ENCODE results near the gene PLSCR1. TPM values are rescaled to one million over a fixed set of nuclear protein-coding genes. Genes with fewer than 3 reads are reported as not detected.

Gene PLSCR1
- total RNA-seq, 1 experiment from 2014 or later = 48.9 TPM

DNA sequence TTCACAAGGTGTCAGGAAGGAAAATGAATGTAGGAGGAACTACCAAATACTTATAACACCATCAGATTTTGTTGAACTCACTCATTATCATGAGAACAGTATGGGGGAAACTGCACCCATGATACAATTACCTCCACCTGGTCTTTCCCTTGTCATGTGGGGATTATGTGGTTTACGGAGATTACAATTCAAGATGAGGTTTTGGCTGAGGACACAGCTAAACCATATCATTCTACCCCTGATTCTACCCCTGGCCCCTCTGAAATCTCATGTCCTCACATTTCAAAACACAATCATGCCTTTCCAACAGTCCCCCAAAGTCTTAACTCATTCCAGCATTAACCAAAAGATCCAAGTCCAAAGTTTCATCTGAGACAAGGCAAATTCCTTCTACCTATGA, 17.1 kb upstream of the PLSCR1 start:
- H3K9me3 ChIP-seq (ENCODE audit: control insufficient read depth, low read depth, low read length) = no peaks in the 10 kb centered on the region
- no peak overlapping the region for H2AFZ ChIP-seq (ENCODE audit: low read length)
- no peak overlapping the region for H3K18ac ChIP-seq (ENCODE audit: insufficient read length, low read depth, low read length)
- H3K79me1 ChIP-seq (ENCODE audit: insufficient read depth, low read depth, low read length, poor library complexity, severe bottlenecking) = no peaks in the 10 kb centered on the region
- H3K56ac ChIP-seq (ENCODE audit: insufficient read length, low read depth, low read length) = no peak overlapping the region
- H2AK5ac ChIP-seq (ENCODE audit: insufficient read length, low read length) = no peak overlapping the region
- DNase-seq = no peak
- no peak overlapping the region for H2BK20ac ChIP-seq (ENCODE audit: low read depth, low read length, poor library complexity, severe bottlenecking)
- H3K27ac ChIP-seq (ENCODE audit: insufficient read length, low read depth, low read length) = no peak overlapping the region
- H3K4ac ChIP-seq (ENCODE audit: low read depth, low read length) = no peak overlapping the region
- TF ChIP-seq, protein P1, sequence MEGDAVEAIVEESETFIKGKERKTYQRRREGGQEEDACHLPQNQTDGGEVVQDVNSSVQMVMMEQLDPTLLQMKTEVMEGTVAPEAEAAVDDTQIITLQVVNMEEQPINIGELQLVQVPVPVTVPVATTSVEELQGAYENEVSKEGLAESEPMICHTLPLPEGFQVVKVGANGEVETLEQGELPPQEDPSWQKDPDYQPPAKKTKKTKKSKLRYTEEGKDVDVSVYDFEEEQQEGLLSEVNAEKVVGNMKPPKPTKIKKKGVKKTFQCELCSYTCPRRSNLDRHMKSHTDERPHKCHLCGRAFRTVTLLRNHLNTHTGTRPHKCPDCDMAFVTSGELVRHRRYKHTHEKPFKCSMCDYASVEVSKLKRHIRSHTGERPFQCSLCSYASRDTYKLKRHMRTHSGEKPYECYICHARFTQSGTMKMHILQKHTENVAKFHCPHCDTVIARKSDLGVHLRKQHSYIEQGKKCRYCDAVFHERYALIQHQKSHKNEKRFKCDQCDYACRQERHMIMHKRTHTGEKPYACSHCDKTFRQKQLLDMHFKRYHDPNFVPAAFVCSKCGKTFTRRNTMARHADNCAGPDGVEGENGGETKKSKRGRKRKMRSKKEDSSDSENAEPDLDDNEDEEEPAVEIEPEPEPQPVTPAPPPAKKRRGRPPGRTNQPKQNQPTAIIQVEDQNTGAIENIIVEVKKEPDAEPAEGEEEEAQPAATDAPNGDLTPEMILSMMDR (conservative IDR thresholded peaks at IDR 0.05) = no peak
- no peak overlapping the region for H4K91ac ChIP-seq (ENCODE audit: insufficient read length, low read depth, low read length)
- H3K27me3 Mint-ChIP-seq (ENCODE audit: low read depth) = peaks cover 2% of the 10 kb centered on the region; the same call in 1 of the 2 replicates
- H3K27me3 ChIP-seq (ENCODE audit: insufficient read depth, low read length) = no peaks in the 10 kb centered on the region
- no peak overlapping the region for H4K5ac ChIP-seq (ENCODE audit: insufficient read length, low read depth, low read length)
- H3K79me2 ChIP-seq (ENCODE audit: insufficient read depth, low read length) = no peaks in the 10 kb centered on the region
- no peak overlapping the region for H3T11ph ChIP-seq (ENCODE audit: low read length)
- H2BK15ac ChIP-seq (ENCODE audit: low read depth, low read length) = no peak overlapping the region
- H2BK5ac ChIP-seq (ENCODE audit: insufficient read length, low read length) = no peak overlapping the region
- no peaks in the 10 kb centered on the region for H3K4me1 ChIP-seq (ENCODE audit: insufficient read depth, low read length)
- peaks cover 2 to 17% (median 17%) of the 10 kb centered on the region in 3 experiments; a peak in 6 of 7 replicates for H3K36me3 Mint-ChIP-seq (ENCODE audit: insufficient read depth in 1 of 3, low read depth in 3 of 3)
- no peaks in the 10 kb centered on the region for H4K20me1 ChIP-seq (ENCODE audit: control insufficient read depth, insufficient read depth, insufficient read length)
- H4K8ac ChIP-seq (replicated peaks; ENCODE audit: insufficient read length, low read depth, low read length) = no peak overlapping the region
- H3K23me2 ChIP-seq (ENCODE audit: insufficient read length, low read depth, low read length, poor library complexity, severe bottlenecking) = no peaks in the 10 kb centered on the region
- no CpG with 5 or more reads among the region's 1 CpG for WGBS (ENCODE audit: extremely low coverage, insufficient read length, low lambda C conversion rate)
- H3K9me3 Mint-ChIP-seq = peaks cover 7 to 10% of the 10 kb centered on the region in 2 experiments; a peak in 4 of 5 replicates
- H3K4me2 ChIP-seq (ENCODE audit: insufficient read depth, insufficient read length, low read length) = no peak overlapping the region
- H2BK120ac ChIP-seq (ENCODE audit: low read depth, low read length, poor library complexity, severe bottlenecking) = no peak overlapping the region
- no peak overlapping the region for H3K9ac ChIP-seq (ENCODE audit: extremely low read depth, insufficient read length, low read length)
- no peaks in the 10 kb centered on the region for H3K4me1 Mint-ChIP-seq
- no peak overlapping the region for H2BK12ac ChIP-seq (ENCODE audit: insufficient read length, low read depth, low read length)
- H3K4me3 Mint-ChIP-seq = no peak overlapping the region
- H3K14ac ChIP-seq (ENCODE audit: insufficient read depth, low read length) = no peak overlapping the region
- H3K23ac ChIP-seq (ENCODE audit: insufficient read length, low read depth, low read length) = no peak overlapping the region
- no peak overlapping the region for H3K27ac Mint-ChIP-seq

Measured in H9 (cell line).